Measurements from ENCODE around the gene TTLL5. TPM values are rescaled to one million over a fixed set of nuclear protein-coding genes. Genes with fewer than 3 reads are reported as not detected.

Gene TTLL5
- total RNA-seq, 3 donors from 2014 or later (not counting 1 experiment from before 2014, with no cell fraction given), result 27.1 to 34.3 (median 32.5) TPM

- no peak for TF ChIP-seq CTCF (IDR thresholded peaks at IDR 0.05)
- no peaks in the 10 kb centered on the region for H3K27me3 Mint-ChIP-seq (ENCODE audit: low read depth in 2 of 2)
- Histone ChIP-seq H3K4me3 (ENCODE audit: low read length) (no peak overlapping the region), H3K36me3 (ENCODE audit: control insufficient read depth, insufficient read depth, low read length) (no peaks in the 10 kb centered on the region), H3K4me1 (ENCODE audit: control insufficient read depth, insufficient read depth, low read length) (no peaks in the 10 kb centered on the region), H3K9me3 (ENCODE audit: control insufficient read depth, insufficient read depth, low read length) (no peaks in the 10 kb centered on the region), H3K27me3 (ENCODE audit: control insufficient read depth, insufficient read depth, low read length) (no peaks in the 10 kb centered on the region), H3K27ac (ENCODE audit: low read length) (no peak overlapping the region)
- DNase-seq (no peak), ATAC-seq (no peak)
- no peak overlapping the region for H3K27ac Mint-ChIP-seq
- 96% methylated on average over 1 of the region's 2 CpGs for WGBS (ENCODE audit: insufficient coverage)
- intact Hi-C loops (cut with micrococcal nuclease), result no loop called here
- no peaks in the 10 kb centered on the region for H3K9me3 Mint-ChIP-seq
- H3K4me3 Mint-ChIP-seq, result no peak overlapping the region
- no peaks in the 10 kb centered on the region for H3K36me3 Mint-ChIP-seq
- no peaks in the 10 kb centered on the region for H3K4me1 Mint-ChIP-seq
Measured at GRCh38 chr14:75847584-75847983, 186.5 kb downstream of the TTLL5 start.

DNA sequence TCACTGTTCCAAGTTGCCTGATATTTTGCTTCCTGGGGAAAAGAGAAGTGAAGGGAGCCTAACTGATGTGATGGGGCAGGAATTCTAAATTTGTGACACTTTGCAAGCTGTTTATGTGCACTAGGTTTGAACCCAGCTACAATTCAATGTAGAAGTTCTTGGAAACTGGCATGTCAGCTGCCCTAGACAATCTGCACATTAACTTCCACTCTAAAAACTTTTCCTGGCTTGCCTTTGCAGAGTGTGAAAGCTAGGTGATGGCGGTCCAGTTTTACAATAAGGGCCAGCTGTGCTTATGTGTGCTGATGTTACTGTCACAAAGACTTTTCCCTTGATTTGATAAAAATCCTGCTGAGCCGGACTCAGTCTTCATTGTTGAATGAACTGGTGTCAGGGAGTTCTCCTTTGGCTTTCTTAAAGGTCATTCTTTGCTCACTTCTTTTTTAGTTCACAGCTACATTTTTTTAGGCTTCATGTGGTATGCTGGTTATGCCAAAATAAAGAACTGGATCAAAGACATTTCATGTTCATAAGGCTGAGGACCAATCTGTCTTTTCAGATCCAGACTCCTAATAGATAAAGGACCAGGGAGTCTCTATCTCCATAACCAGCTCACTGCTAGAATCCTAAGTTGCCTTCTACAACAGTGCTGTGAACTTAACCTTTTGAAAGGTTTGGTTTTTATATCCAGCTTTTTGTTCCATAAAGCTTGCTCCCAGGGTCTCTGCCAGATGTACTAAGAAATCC is 187.3 kb downstream of the TTLL5 start:
- no peak overlapping the region for H3K4me3 ChIP-seq (ENCODE audit: low read length)
- H3K27ac Mint-ChIP-seq, result no peak overlapping the region
- H3K36me3 ChIP-seq (ENCODE audit: control insufficient read depth, insufficient read depth, low read length), result no peaks in the 10 kb centered on the region
- no peak for DNase-seq
- intact Hi-C loops (cut with micrococcal nuclease), result no loop called here
- H3K27me3 ChIP-seq (ENCODE audit: control insufficient read depth, insufficient read depth, low read length), result no peaks in the 10 kb centered on the region
- no peak for TF ChIP-seq CTCF (IDR thresholded peaks at IDR 0.05)
- H3K27ac ChIP-seq (ENCODE audit: low read length), result no peak overlapping the region
- WGBS (ENCODE audit: insufficient coverage), result 100% methylated on average over 2 of the region's 2 CpGs
- no peaks in the 10 kb centered on the region for H3K36me3 Mint-ChIP-seq
- H3K9me3 ChIP-seq (ENCODE audit: control insufficient read depth, insufficient read depth, low read length), result no peaks in the 10 kb centered on the region
- H3K27me3 Mint-ChIP-seq (ENCODE audit: low read depth in 2 of 2), result no peaks in the 10 kb centered on the region
- no peak overlapping the region for H3K4me3 Mint-ChIP-seq
- no peak for ATAC-seq
- no peaks in the 10 kb centered on the region for H3K4me1 Mint-ChIP-seq
- H3K9me3 Mint-ChIP-seq, result no peaks in the 10 kb centered on the region
- no peaks in the 10 kb centered on the region for H3K4me1 ChIP-seq (ENCODE audit: control insufficient read depth, insufficient read depth, low read length)

- intact Hi-C loops (cut with micrococcal nuclease), result no loop called here
- H3K36me3 ChIP-seq (ENCODE audit: control insufficient read depth, insufficient read depth, low read length), result no peaks in the 10 kb centered on the region
- Mint-ChIP-seq H3K9me3 (no peaks in the 10 kb centered on the region), H3K4me1 (no peaks in the 10 kb centered on the region), H3K4me3 (no peak overlapping the region), H3K36me3 (no peaks in the 10 kb centered on the region), H3K27me3 (ENCODE audit: low read depth in 2 of 2) (no peaks in the 10 kb centered on the region), H3K27ac (no peak overlapping the region)
- H3K4me3 ChIP-seq (ENCODE audit: low read length), result no peak overlapping the region
- no peak for DNase-seq
- ATAC-seq, result no peak
- H3K27ac ChIP-seq (ENCODE audit: low read length), result no peak overlapping the region
- no peak for TF ChIP-seq CTCF (IDR thresholded peaks at IDR 0.05)
- H3K27me3 ChIP-seq (ENCODE audit: control insufficient read depth, insufficient read depth, low read length), result no peaks in the 10 kb centered on the region
- WGBS (ENCODE audit: insufficient coverage), result 98% methylated on average over 3 of the region's 3 CpGs
- no peaks in the 10 kb centered on the region for H3K4me1 ChIP-seq (ENCODE audit: control insufficient read depth, insufficient read depth, low read length)
- no peaks in the 10 kb centered on the region for H3K9me3 ChIP-seq (ENCODE audit: control insufficient read depth, insufficient read depth, low read length)
Measured at GRCh38 chr14:75849300-75849895, 188.4 kb downstream of the TTLL5 start.

- no peaks in the 10 kb centered on the region for H3K36me3 ChIP-seq (ENCODE audit: control insufficient read depth, insufficient read depth, low read length)
- no peak overlapping the region for H3K4me3 ChIP-seq (ENCODE audit: low read length)
- H3K4me1 Mint-ChIP-seq, result no peaks in the 10 kb centered on the region
- H3K9me3 Mint-ChIP-seq, result no peaks in the 10 kb centered on the region
- intact Hi-C loops (cut with micrococcal nuclease), result no loop called here
- H3K27ac Mint-ChIP-seq, result no peak overlapping the region
- H3K27ac ChIP-seq (ENCODE audit: low read length), result no peak overlapping the region
- no peaks in the 10 kb centered on the region for H3K4me1 ChIP-seq (ENCODE audit: control insufficient read depth, insufficient read depth, low read length)
- DNase-seq (no peak), ATAC-seq (no peak)
- no peak for TF ChIP-seq CTCF (IDR thresholded peaks at IDR 0.05)
- no peaks in the 10 kb centered on the region for H3K36me3 Mint-ChIP-seq
- H3K27me3 Mint-ChIP-seq (ENCODE audit: low read depth in 2 of 2), result no peaks in the 10 kb centered on the region
- WGBS (ENCODE audit: insufficient coverage), result 94% methylated on average over 6 of the region's 6 CpGs
- no peaks in the 10 kb centered on the region for H3K27me3 ChIP-seq (ENCODE audit: control insufficient read depth, insufficient read depth, low read length)
- H3K4me3 Mint-ChIP-seq, result no peak overlapping the region
- H3K9me3 ChIP-seq (ENCODE audit: control insufficient read depth, insufficient read depth, low read length), result no peaks in the 10 kb centered on the region
Measured at GRCh38 chr14:75851574-75851866, 190.5 kb downstream of the TTLL5 start.

All from natural killer cell (primary cell).